WTC11 (cell line): ENCODE measurements around the gene SOCS3. TPM values are rescaled to one million over a fixed set of nuclear protein-coding genes. Genes with fewer than 3 reads are reported as not detected.
A peak's percentile ranks its signal among the peaks of the same experiment; 100 is the strongest.

Source experiments
- ATAC-seq: fragments of 200-7000 bp; cut with Tn5 transposase; 2 replicates; pipeline ENCODE4 v1.10.0; 2021; ENCODE audit warnings: mild to moderate bottlenecking, moderate library complexity
- CTCF ChIA-PET: fragments of 300-600 bp; sonication (Branson Sonifier 250); formaldehyde crosslinking; loops from one replicate; lab custom pipeline; 2021; ENCODE audit warnings: antibody characterized with exemption; lab: Charles Lee
- POLR2A ChIA-PET: fragments of 350-600 bp; sonication (Branson Sonifier 250); formaldehyde crosslinking; loops from one replicate; lab custom pipeline; 2021; ENCODE audit warnings: antibody characterized with exemption; lab: Charles Lee
- DNase-seq: peaks from one replicate; pipeline ENCODE4 v3.0.0; 2021; ENCODE audit warnings: low spot score
- H3K27ac Mint-ChIP-seq: 2 replicates; pipeline ENCODE4 v1.8.0; 2021; ENCODE audit warnings: mixed read lengths
- H3K27me3 Mint-ChIP-seq: 2 replicates; pipeline ENCODE4 v1.8.0; 2021; ENCODE audit warnings: low read depth, mild to moderate bottlenecking, moderate library complexity, mixed read lengths
- H3K36me3 Mint-ChIP-seq: 2 replicates; pipeline ENCODE4 v1.8.0; 2021; ENCODE audit warnings: mixed read lengths
- H3K4me1 Mint-ChIP-seq: 2 replicates; pipeline ENCODE4 v1.8.0; 2022; ENCODE audit warnings: mixed read lengths
- H3K4me3 Mint-ChIP-seq: 2 replicates; pipeline ENCODE4 v1.8.0; 2021; ENCODE audit warnings: mild to moderate bottlenecking, moderate library complexity, mixed read lengths
- H3K9me3 Mint-ChIP-seq: 2 replicates; pipeline ENCODE4 v1.8.0; 2021; ENCODE audit warnings: mixed read lengths
- ATF2 ChIP-seq: sonication (generic); formaldehyde crosslinking; IDR thresholded peaks from 2 replicates; pipeline ENCODE4 v1.8.1; 2022; ENCODE audit warnings: low read depth, missing genetic modification reagents, borderline replicate concordance
- CBFB ChIP-seq: sonication (generic); formaldehyde crosslinking; IDR thresholded peaks from 2 replicates; pipeline ENCODE4 v1.8.1; 2022; ENCODE audit warnings: mild to moderate bottlenecking, low read depth, missing genetic modification reagents
- CREB1 ChIP-seq: sonication (generic); formaldehyde crosslinking; IDR thresholded peaks from 2 replicates; pipeline ENCODE4 v1.8.0; 2023; ENCODE audit warnings: mild to moderate bottlenecking, missing genetic modification reagents
- ELF4 ChIP-seq: sonication (generic); formaldehyde crosslinking; IDR thresholded peaks from 2 replicates; pipeline ENCODE4 v1.8.1; 2022; ENCODE audit warnings: low read depth, mild to moderate bottlenecking, moderate library complexity, missing genetic modification reagents
- ERG ChIP-seq: fragments of 250-450 bp; sonication (Bioruptor Pico); IDR thresholded peaks from 2 replicates; pipeline ENCODE4 v1.8.0; 2021; ENCODE audit warnings: mild to moderate bottlenecking
- FOXJ3 ChIP-seq: sonication (generic); formaldehyde crosslinking; IDR thresholded peaks from 2 replicates; pipeline ENCODE4 v1.9.0; 2021; ENCODE audit warnings: missing genetic modification reagents, mild to moderate bottlenecking, borderline replicate concordance
- FOXP4 ChIP-seq: sonication (generic); formaldehyde crosslinking; IDR thresholded peaks from 2 replicates; pipeline ENCODE4 v1.8.0; 2022; ENCODE audit warnings: mild to moderate bottlenecking, missing genetic modification reagents
- GRHL2 ChIP-seq: fragments of 250-450 bp; sonication (Bioruptor Pico); IDR thresholded peaks from 2 replicates; pipeline ENCODE4 v1.8.0; 2022; ENCODE audit warnings: mild to moderate bottlenecking, moderate library complexity; ENCODE audit not compliant: insufficient replicate concordance, severe bottlenecking
- HMGA2 ChIP-seq: fragments of 250-450 bp; sonication (Bioruptor Pico); IDR thresholded peaks from 2 replicates; pipeline ENCODE4 v1.4.0; 2021; ENCODE audit warnings: mild to moderate bottlenecking, moderate library complexity
- IRF1 ChIP-seq: sonication (generic); formaldehyde crosslinking; IDR thresholded peaks from 2 replicates; pipeline ENCODE4 v1.8.0; 2023; ENCODE audit warnings: missing genetic modification reagents
- IRF2 ChIP-seq: sonication (generic); formaldehyde crosslinking; IDR thresholded peaks from 2 replicates; pipeline ENCODE4 v1.8.0; 2022; ENCODE audit warnings: low read depth, missing genetic modification reagents, borderline replicate concordance
- NR2C2 ChIP-seq: sonication (generic); formaldehyde crosslinking; IDR thresholded peaks from 2 replicates; pipeline ENCODE4 v1.8.0; 2022; ENCODE audit warnings: mild to moderate bottlenecking, missing genetic modification reagents
- PRDM15 ChIP-seq: sonication (generic); formaldehyde crosslinking; IDR thresholded peaks from 2 replicates; pipeline ENCODE4 v1.8.0; 2022; ENCODE audit warnings: missing genetic modification reagents
- RORB ChIP-seq: fragments of 250-450 bp; sonication (Bioruptor Pico); IDR thresholded peaks from 2 replicates; pipeline ENCODE4 v1.9.0; 2021; ENCODE audit warnings: mild to moderate bottlenecking
- ZBTB21 ChIP-seq: sonication (generic); formaldehyde crosslinking; IDR thresholded peaks from 2 replicates; pipeline ENCODE4 v1.8.1; 2023; ENCODE audit warnings: mild to moderate bottlenecking, missing genetic modification reagents, borderline replicate concordance
- ZNF121 ChIP-seq: sonication (generic); formaldehyde crosslinking; IDR thresholded peaks from 2 replicates; pipeline ENCODE4 v1.8.0; 2023; ENCODE audit warnings: missing genetic modification reagents
- ZNF232 ChIP-seq: sonication (generic); formaldehyde crosslinking; IDR thresholded peaks from 2 replicates; pipeline ENCODE4 v1.8.0; 2022; ENCODE audit warnings: mild to moderate bottlenecking, missing genetic modification reagents
- ZNF263 ChIP-seq: sonication (generic); formaldehyde crosslinking; IDR thresholded peaks from 2 replicates; pipeline ENCODE4 v1.8.1; 2022; ENCODE audit warnings: low read depth, mild to moderate bottlenecking, moderate library complexity, missing genetic modification reagents
- ZNF281 ChIP-seq: sonication (generic); formaldehyde crosslinking; IDR thresholded peaks from 2 replicates; pipeline ENCODE4 v1.8.0; 2023; ENCODE audit warnings: mild to moderate bottlenecking, missing genetic modification reagents
- ZNF671 ChIP-seq: fragments of 250-450 bp; sonication (Bioruptor Pico); IDR thresholded peaks from 2 replicates; pipeline ENCODE4 v1.8.0; 2021; ENCODE audit warnings: mild to moderate bottlenecking
- ZSCAN18 ChIP-seq: fragments of 250-450 bp; sonication (Bioruptor Pico); IDR thresholded peaks from 2 replicates; pipeline ENCODE4 v2.1.2; 2022; ENCODE audit warnings: mild to moderate bottlenecking, moderate library complexity
- total RNA-seq: library from RNA; stranded (reverse); gene quantifications from 3 replicates; pipeline ENCODE4 v1.2.3, GENCODE V29; 2021

Gene SOCS3
- total RNA-seq, 1 experiment from 2014 or later: 23.8 TPM

- TF ChIP-seq IRF1 (CRISPR knock-in tag) (no peak), GRHL2 (CRISPR knock-in tag) (no peak), HMGA2 (CRISPR knock-in tag) (no peak), PRDM15 (CRISPR knock-in tag) (no peak), ZNF263 (CRISPR knock-in tag) (no peak), ZNF121 (no peak)
Measured at GRCh38 chr17:78407387-78408000, 47.6 kb upstream of the SOCS3 start (continued).

- Mint-ChIP-seq H3K36me3 (peaks cover 37% of the 10 kb centered on the region), H3K4me3 (no peak overlapping the region), H3K27me3 (no peaks in the 10 kb centered on the region), H3K27ac (peak overlapping the region; percentile 78), H3K9me3 (no peaks in the 10 kb centered on the region), H3K4me1 (peaks cover 17% of the 10 kb centered on the region)
- CTCF ChIA-PET: interaction anchor here (0.5 to 2.0 kb wide), 3 partner anchors 11 to 46 kb away, joined by 3 to 8 read pairs (median 8); partner anchors contain the start of gene SOCS3
- DNase-seq (no peak), ATAC-seq (no peak)
- POLR2A ChIA-PET: no interaction called here
- TF ChIP-seq ELF4 (no peak), ZNF281 (no peak), IRF1 (CRISPR knock-in tag) (no peak), CREB1 (CRISPR knock-in tag) (no peak), ERG (CRISPR knock-in tag) (no peak), FOXP4 (CRISPR knock-in tag) (no peak), ZNF263 (CRISPR knock-in tag) (no peak), NR2C2 (CRISPR knock-in tag) (no peak), FOXJ3 (CRISPR knock-in tag) (no peak), ZSCAN18 (no peak), IRF2 (CRISPR knock-in tag) (no peak), ATF2 (CRISPR knock-in tag) (no peak), CBFB (no peak), ZBTB21 (CRISPR knock-in tag) (no peak), ZNF671 (CRISPR knock-in tag) (no peak), ZNF232 (CRISPR knock-in tag) (no peak), RORB (no peak)
Measured at GRCh38 chr17:78406920-78407319, 47.0 kb upstream of the SOCS3 start.
